Cerebellar cortex (tissue), 1 donor: ENCODE data around the gene TMEM145.
A peak's percentile ranks its signal among the peaks of the same experiment; 100 is the strongest.

ENCODE experiments used
- DNase-seq: peaks from one replicate; pipeline ENCODE4 v3.0.0-alpha.2; 2015; ENCODE audit warnings: low spot score

Gene TMEM145

GRCh38 chr19:42278452-42279154 lies 34.5 kb upstream of the TMEM145 start:
- DNase-seq = no peak

- DNase-seq = peak; percentile 72
Measured at GRCh38 chr19:42279155-42279901, 33.8 kb upstream of the TMEM145 start.

- DNase-seq = peak; percentile 92
Measured at GRCh38 chr19:42279902-42280814, 33.0 kb upstream of the TMEM145 start.

GRCh38 chr19:42280815-42281145 lies 32.3 kb upstream of the TMEM145 start:
- no peak for DNase-seq

- no peak for DNase-seq
Measured at GRCh38 chr19:42281146-42281826, 31.8 kb upstream of the TMEM145 start.

GRCh38 chr19:42281827-42282762 lies 31.0 kb upstream of the TMEM145 start:
- DNase-seq = peak; percentile 61

GRCh38 chr19:42282819-42283187 lies 30.3 kb upstream of the TMEM145 start:
- DNase-seq = no peak

- peak; percentile 92 for DNase-seq
Measured at GRCh38 chr19:42283188-42284065, 29.7 kb upstream of the TMEM145 start.

GRCh38 chr19:42284066-42284501 lies 29.0 kb upstream of the TMEM145 start:
- peak; percentile 63 for DNase-seq

- no peak for DNase-seq
Measured at GRCh38 chr19:42284591-42285341, 28.3 kb upstream of the TMEM145 start.

- no peak for DNase-seq
Measured at GRCh38 chr19:42285541-42285941, 27.6 kb upstream of the TMEM145 start.

GRCh38 chr19:42285988-42286348 lies 27.1 kb upstream of the TMEM145 start:
- no peak for DNase-seq

- DNase-seq = peak; percentile 85
Measured at GRCh38 chr19:42286349-42287016, 26.6 kb upstream of the TMEM145 start.

- no peak for DNase-seq
Measured at GRCh38 chr19:42287017-42287826, 25.9 kb upstream of the TMEM145 start.

GRCh38 chr19:42287827-42288107 lies 25.3 kb upstream of the TMEM145 start:
- no peak for DNase-seq

GRCh38 chr19:42288387-42288786 lies 24.7 kb upstream of the TMEM145 start:
- DNase-seq = no peak

GRCh38 chr19:42288881-42289555 lies 24.1 kb upstream of the TMEM145 start:
- DNase-seq = no peak
